Measurements from ENCODE around the gene DAD1.

DAD1 gene

GRCh38 chr14:22535126-22535525 is 53.9 kb downstream of the DAD1 start:
- TF ChIP-seq, protein P1, sequence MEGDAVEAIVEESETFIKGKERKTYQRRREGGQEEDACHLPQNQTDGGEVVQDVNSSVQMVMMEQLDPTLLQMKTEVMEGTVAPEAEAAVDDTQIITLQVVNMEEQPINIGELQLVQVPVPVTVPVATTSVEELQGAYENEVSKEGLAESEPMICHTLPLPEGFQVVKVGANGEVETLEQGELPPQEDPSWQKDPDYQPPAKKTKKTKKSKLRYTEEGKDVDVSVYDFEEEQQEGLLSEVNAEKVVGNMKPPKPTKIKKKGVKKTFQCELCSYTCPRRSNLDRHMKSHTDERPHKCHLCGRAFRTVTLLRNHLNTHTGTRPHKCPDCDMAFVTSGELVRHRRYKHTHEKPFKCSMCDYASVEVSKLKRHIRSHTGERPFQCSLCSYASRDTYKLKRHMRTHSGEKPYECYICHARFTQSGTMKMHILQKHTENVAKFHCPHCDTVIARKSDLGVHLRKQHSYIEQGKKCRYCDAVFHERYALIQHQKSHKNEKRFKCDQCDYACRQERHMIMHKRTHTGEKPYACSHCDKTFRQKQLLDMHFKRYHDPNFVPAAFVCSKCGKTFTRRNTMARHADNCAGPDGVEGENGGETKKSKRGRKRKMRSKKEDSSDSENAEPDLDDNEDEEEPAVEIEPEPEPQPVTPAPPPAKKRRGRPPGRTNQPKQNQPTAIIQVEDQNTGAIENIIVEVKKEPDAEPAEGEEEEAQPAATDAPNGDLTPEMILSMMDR (IDR thresholded peaks at IDR 0.05; ENCODE audit: low read depth, low read length) = no peak
- Histone ChIP-seq H3K4me3 (ENCODE audit: low read depth, low read length) (no peak overlapping the region), H3K36me3 (no peaks in the 10 kb centered on the region), H3K27ac (no peak overlapping the region), H3K9me3 (ENCODE audit: severe bottlenecking) (no peaks in the 10 kb centered on the region), H3K27me3 (ENCODE audit: insufficient read depth, low read depth, severe bottlenecking) (no peaks in the 10 kb centered on the region)
- no peak for DNase-seq

- no peak for DNase-seq
- no peak overlapping the region for H3K27ac ChIP-seq
- no peaks in the 10 kb centered on the region for H3K9me3 ChIP-seq (ENCODE audit: severe bottlenecking)
- no peaks in the 10 kb centered on the region for H3K36me3 ChIP-seq
- H3K4me3 ChIP-seq (ENCODE audit: low read depth, low read length) = no peak overlapping the region
- TF ChIP-seq, protein P1 (IDR thresholded peaks at IDR 0.05; ENCODE audit: low read depth, low read length) = no peak
- H3K27me3 ChIP-seq (ENCODE audit: insufficient read depth, low read depth, severe bottlenecking) = no peaks in the 10 kb centered on the region
These were observed 54.5 kb downstream of the DAD1 start for GRCh38 chr14:22534547-22534946.

DNA sequence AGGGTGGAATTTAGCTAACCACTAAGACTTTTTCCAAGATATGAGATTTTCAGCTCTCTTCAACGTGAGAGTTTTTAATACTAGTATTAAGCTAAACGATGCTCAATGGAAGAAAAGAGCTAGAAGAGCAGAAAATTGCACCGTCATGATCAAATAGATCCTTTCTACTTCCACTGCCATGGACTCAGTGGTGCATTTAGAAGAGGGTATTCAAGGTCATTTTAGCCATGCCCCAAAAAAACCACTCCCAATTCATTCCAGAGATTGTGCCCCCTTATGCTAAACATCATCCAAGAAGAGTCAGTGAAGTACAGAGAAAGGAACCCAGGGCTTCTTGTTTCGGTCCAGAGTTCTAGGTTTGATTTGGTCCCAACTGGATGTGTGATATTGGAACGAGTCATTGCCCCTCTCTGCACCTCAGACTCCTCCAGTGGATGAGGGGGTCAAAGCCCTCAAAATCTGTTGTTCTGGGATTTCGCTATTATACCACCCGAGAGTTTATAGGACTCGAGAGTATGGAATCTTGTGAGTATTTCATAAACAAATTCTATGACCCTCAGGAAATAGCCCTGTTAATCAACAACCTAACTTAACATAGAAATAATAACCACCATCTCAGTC is 55.2 kb downstream of the DAD1 start:
- TF ChIP-seq, protein P1 (IDR thresholded peaks at IDR 0.05; ENCODE audit: low read depth, low read length) = no peak
- no peak overlapping the region for H3K4me3 ChIP-seq (ENCODE audit: low read depth, low read length)
- no peaks in the 10 kb centered on the region for H3K27me3 ChIP-seq (ENCODE audit: insufficient read depth, low read depth, severe bottlenecking)
- H3K27ac ChIP-seq = no peak overlapping the region
- H3K36me3 ChIP-seq = no peaks in the 10 kb centered on the region
- DNase-seq = no peak
- no peaks in the 10 kb centered on the region for H3K9me3 ChIP-seq (ENCODE audit: severe bottlenecking)

DNA sequence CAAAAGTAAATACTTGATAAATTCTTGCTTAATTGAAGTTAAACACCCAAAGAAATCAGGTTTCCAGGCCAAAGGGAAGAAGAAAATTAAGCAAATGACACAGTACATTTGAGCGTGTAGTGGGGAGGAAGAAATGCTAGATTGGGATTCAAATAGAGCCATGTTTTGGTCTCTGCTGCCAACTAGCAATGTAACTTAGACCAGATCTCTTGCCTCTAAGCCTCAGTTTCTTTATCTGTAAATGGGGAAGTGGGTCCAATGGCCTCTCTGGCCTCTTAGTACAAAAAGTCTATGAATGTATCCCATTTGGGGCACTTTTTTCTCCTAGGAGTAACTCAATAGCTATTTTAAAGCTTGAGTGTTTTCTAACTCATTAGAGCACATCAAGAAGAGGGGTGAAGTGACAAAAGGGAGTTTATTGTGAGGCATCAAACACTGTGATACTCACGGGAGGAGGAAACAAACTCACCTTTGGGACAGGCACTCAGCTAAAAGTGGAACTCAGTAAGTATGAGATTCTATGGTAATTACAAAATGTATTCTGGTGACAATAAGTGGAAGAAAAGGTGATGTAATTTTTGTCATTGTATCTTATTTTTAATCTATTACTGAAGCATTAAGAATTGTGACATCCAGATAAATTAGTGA is 55.8 kb downstream of the DAD1 start:
- no peak for DNase-seq
- no peak overlapping the region for H3K27ac ChIP-seq
- H3K36me3 ChIP-seq = no peaks in the 10 kb centered on the region
- no peaks in the 10 kb centered on the region for H3K9me3 ChIP-seq (ENCODE audit: severe bottlenecking)
- TF ChIP-seq, protein P1 (IDR thresholded peaks at IDR 0.05; ENCODE audit: low read depth, low read length) = no peak
- H3K4me3 ChIP-seq (ENCODE audit: low read depth, low read length) = no peak overlapping the region
- no peaks in the 10 kb centered on the region for H3K27me3 ChIP-seq (ENCODE audit: insufficient read depth, low read depth, severe bottlenecking)

DNA sequence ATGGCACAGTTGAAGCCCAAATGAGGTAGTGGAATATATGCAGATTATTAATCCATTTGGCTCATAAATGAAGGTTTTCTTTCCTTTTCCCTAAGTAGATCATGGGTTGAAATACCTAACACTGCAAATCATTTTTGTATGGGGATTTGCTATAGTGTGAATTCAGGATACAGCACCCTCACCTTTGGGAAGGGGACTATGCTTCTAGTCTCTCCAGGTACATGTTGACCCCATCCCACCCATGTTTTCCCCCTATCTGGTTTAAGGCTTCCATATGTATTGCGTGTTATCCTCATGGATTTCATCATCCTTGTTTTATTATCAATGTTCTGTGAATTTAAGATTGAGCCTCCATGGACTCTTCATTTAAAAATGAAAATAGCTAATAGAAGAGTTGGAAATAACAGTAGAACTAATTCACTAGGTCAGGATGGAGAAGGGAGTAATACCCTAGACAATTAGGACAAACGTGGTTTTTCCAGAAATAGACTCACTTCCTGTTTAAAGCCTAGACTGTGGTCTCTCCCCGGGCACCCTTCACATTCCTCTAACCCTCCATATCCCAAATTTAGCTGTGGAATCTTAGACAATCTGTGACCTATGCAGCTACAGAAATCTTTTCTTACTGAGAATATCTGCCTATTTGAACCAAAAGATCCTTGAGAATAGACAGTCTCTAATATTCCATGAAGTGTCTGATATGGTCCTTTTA is 56.5 kb downstream of the DAD1 start:
- Histone ChIP-seq H3K9me3 (ENCODE audit: severe bottlenecking) (no peaks in the 10 kb centered on the region), H3K27me3 (ENCODE audit: insufficient read depth, low read depth, severe bottlenecking) (no peaks in the 10 kb centered on the region), H3K27ac (no peak overlapping the region), H3K4me3 (ENCODE audit: low read depth, low read length) (no peak overlapping the region), H3K36me3 (no peaks in the 10 kb centered on the region)
- no peak for DNase-seq
- TF ChIP-seq, protein P1 (IDR thresholded peaks at IDR 0.05; ENCODE audit: low read depth, low read length) = no peak
